ENCODE results near the gene PLPPR4. TPM values are rescaled to one million over a fixed set of nuclear protein-coding genes. Genes with fewer than 3 reads are reported as not detected.

Gene PLPPR4
- total RNA-seq, 2 donors from 2014 or later: not detected

- peaks cover 4% of the 10 kb centered on the region for H3K9me3 Mint-ChIP-seq
- no peaks in the 10 kb centered on the region for H3K36me3 Mint-ChIP-seq (ENCODE audit: low read depth)
- no peak overlapping the region for H3K27ac Mint-ChIP-seq
- ATAC-seq (replicated peaks): no peak
- peaks cover 3% of the 10 kb centered on the region for H3K27me3 Mint-ChIP-seq
- no peak overlapping the region for H3K4me3 Mint-ChIP-seq
- no peaks in the 10 kb centered on the region for H3K4me1 Mint-ChIP-seq
Measured at GRCh38 chr1:99292886-99293285, 28.6 kb downstream of the PLPPR4 start.

- no peak overlapping the region for H3K27ac Mint-ChIP-seq
- ATAC-seq (replicated peaks): peak; percentile 62
Measured at GRCh38 chr1:99297923-99298322, 33.6 kb downstream of the PLPPR4 start.

GRCh38 chr1:99304725-99305282 lies 40.5 kb downstream of the PLPPR4 start:
- H3K9me3 Mint-ChIP-seq: peaks cover 5% of the 10 kb centered on the region
- H3K4me3 Mint-ChIP-seq: no peak overlapping the region
- H3K36me3 Mint-ChIP-seq (ENCODE audit: low read depth): no peaks in the 10 kb centered on the region
- no peaks in the 10 kb centered on the region for H3K4me1 Mint-ChIP-seq
- no peaks in the 10 kb centered on the region for H3K27me3 Mint-ChIP-seq
- no peak for ATAC-seq (replicated peaks)
- no peak overlapping the region for H3K27ac Mint-ChIP-seq

More at GRCh38 chr1:99297923-99298322, 33.6 kb downstream of the PLPPR4 start:
- Mint-ChIP-seq H3K4me1 (no peaks in the 10 kb centered on the region), H3K9me3 (peaks cover 2% of the 10 kb centered on the region), H3K36me3 (ENCODE audit: low read depth) (no peaks in the 10 kb centered on the region), H3K27me3 (no peaks in the 10 kb centered on the region), H3K4me3 (no peak overlapping the region)

DNA sequence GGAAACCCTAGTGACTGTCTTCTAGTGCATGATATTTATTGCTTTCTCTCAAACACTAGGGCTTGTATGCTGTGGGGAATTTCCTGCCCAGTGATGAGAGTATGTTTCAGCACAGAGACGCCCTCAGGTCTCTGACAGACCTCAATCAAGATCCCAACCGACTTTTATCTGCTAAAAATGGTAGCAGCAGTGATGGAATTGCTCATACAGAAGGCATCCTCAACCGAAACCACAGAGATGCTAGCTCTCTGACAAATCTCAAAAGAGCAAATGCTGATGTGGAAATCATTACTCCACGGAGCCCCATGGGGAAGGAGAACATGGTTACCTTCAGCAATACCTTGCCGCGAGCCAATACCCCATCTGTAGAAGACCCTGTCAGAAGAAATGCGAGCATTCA lies 41.3 kb downstream of the PLPPR4 start:
- peaks cover 5% of the 10 kb centered on the region for H3K9me3 Mint-ChIP-seq
- no peaks in the 10 kb centered on the region for H3K4me1 Mint-ChIP-seq
- ATAC-seq (replicated peaks): peak; percentile 16
- H3K27me3 Mint-ChIP-seq: no peaks in the 10 kb centered on the region
- H3K36me3 Mint-ChIP-seq (ENCODE audit: low read depth): no peaks in the 10 kb centered on the region
- no peak overlapping the region for H3K4me3 Mint-ChIP-seq
- no peak overlapping the region for H3K27ac Mint-ChIP-seq

DNA sequence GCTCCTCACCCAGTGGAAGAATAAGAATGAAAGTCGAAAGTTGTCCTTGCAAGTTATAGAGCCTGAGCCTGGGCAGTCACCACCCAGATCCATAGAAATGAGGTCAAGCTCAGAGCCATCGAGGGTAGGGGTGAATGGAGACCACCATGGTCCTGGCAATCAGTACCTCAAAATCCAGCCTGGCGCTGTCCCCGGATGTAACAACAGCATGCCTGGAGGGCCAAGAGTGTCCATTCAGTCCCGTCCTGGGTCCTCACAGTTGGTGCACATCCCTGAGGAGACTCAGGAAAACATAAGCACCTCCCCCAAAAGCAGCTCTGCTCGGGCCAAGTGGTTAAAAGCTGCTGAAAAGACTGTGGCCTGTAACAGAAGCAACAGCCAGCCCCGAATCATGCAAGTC lies 41.8 kb downstream of the PLPPR4 start:
- no peak for ATAC-seq (replicated peaks)
- H3K4me1 Mint-ChIP-seq: no peaks in the 10 kb centered on the region
- H3K9me3 Mint-ChIP-seq: peaks cover 5% of the 10 kb centered on the region

DNA sequence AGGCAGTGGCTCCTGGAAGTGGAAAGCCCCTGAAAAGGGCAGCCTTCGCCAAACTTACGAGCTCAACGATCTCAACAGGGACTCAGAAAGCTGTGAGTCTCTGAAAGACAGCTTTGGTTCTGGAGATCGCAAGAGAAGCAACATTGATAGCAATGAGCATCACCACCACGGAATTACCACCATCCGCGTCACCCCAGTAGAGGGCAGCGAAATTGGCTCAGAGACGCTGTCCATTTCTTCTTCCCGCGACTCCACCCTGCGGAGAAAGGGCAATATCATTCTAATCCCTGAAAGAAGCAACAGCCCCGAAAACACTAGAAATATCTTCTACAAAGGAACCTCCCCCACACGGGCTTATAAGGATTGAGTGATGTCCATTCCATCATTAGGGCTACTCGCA lies 42.4 kb downstream of the PLPPR4 start:
- no peak for ATAC-seq (replicated peaks)
- Mint-ChIP-seq H3K27ac (no peak overlapping the region), H3K36me3 (ENCODE audit: low read depth) (no peaks in the 10 kb centered on the region), H3K4me1 (no peaks in the 10 kb centered on the region), H3K9me3 (peaks cover 5% of the 10 kb centered on the region), H3K27me3 (no peaks in the 10 kb centered on the region), H3K4me3 (no peak overlapping the region)

More for the DNA sequence above, 41.8 kb downstream of the PLPPR4 start:
- Mint-ChIP-seq H3K4me3 (no peak overlapping the region), H3K27ac (no peak overlapping the region), H3K36me3 (ENCODE audit: low read depth) (no peaks in the 10 kb centered on the region), H3K27me3 (no peaks in the 10 kb centered on the region)

DNA sequence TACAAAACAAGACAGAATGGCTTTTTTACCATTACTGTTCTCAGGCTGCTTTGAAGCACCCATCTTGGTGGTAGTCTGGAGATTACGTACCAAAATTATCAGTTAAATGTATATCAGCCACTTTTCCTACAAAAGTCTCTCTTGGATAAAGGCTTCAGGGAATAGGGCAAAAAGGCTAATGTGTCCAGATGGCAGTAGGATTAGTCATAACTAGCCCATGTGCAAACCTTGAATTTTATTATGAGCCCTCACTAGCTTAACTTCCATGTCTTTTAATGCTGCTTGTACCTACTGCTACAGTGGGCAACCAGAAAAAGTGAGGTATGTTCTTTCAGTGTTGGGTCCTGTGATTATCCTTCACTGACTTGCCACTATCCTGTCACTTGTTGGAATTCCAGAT lies 51.0 kb downstream of the PLPPR4 start:
- no peak overlapping the region for H3K27ac Mint-ChIP-seq
- no peak for ATAC-seq (replicated peaks)
- no peak overlapping the region for H3K4me3 Mint-ChIP-seq

GRCh38 chr1:99326215-99326949 lies 62.1 kb downstream of the PLPPR4 start:
- no peaks in the 10 kb centered on the region for H3K4me1 Mint-ChIP-seq
- no peaks in the 10 kb centered on the region for H3K36me3 Mint-ChIP-seq (ENCODE audit: low read depth)
- H3K4me3 Mint-ChIP-seq: no peak overlapping the region
- H3K27ac Mint-ChIP-seq: no peak overlapping the region
- H3K27me3 Mint-ChIP-seq: peaks cover 5% of the 10 kb centered on the region
- no peaks in the 10 kb centered on the region for H3K9me3 Mint-ChIP-seq
- no peak for ATAC-seq (replicated peaks)

More for the DNA sequence above, 51.0 kb downstream of the PLPPR4 start:
- no peaks in the 10 kb centered on the region for H3K4me1 Mint-ChIP-seq
- no peaks in the 10 kb centered on the region for H3K9me3 Mint-ChIP-seq
- H3K27me3 Mint-ChIP-seq: no peaks in the 10 kb centered on the region
- no peaks in the 10 kb centered on the region for H3K36me3 Mint-ChIP-seq (ENCODE audit: low read depth)

DNA sequence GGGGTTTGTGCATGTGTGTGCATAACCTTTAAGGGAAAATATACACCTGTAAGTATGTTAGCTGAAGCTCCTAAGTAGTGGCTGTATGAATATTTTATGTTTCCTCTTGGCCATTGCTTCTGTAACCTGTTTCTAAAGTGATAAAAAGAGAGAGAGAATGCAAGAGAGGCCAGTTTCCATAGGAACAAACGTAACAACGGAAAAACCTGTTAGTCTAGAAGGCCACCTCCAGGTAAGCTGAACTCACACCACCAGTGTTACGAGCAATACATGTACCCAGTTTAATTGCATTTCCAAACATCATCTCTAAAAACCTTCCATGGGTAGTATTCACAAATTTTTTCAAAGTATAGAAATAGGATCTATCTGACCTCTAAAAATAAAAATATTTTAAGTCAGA lies 63.1 kb downstream of the PLPPR4 start:
- no peak overlapping the region for H3K4me3 Mint-ChIP-seq
- peaks cover 5% of the 10 kb centered on the region for H3K27me3 Mint-ChIP-seq
- H3K4me1 Mint-ChIP-seq: no peaks in the 10 kb centered on the region
- H3K27ac Mint-ChIP-seq: no peak overlapping the region
- no peak for ATAC-seq (replicated peaks)
- no peaks in the 10 kb centered on the region for H3K36me3 Mint-ChIP-seq (ENCODE audit: low read depth)
- no peaks in the 10 kb centered on the region for H3K9me3 Mint-ChIP-seq

DNA sequence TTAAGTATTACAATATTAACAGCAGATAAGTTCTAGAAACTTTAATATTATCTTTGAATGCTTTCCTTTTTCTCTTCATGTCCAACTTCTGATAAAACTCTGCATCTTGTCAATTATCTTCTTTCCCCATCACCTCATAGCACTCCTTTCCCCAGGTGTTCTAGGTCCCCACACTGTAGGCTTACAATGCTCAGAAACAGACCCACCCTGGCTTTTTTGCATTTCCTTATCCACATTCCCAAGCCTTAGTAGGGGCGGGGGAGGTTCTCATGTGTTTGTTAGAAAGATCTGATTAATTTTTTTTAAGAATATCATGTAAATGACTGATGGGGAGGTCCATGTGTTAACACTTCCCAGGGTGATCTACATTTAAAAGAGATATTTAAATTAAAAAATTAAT lies 63.9 kb downstream of the PLPPR4 start:
- Mint-ChIP-seq H3K4me1 (no peaks in the 10 kb centered on the region), H3K27me3 (peaks cover 5% of the 10 kb centered on the region), H3K27ac (no peak overlapping the region), H3K4me3 (no peak overlapping the region), H3K36me3 (ENCODE audit: low read depth) (no peaks in the 10 kb centered on the region), H3K9me3 (no peaks in the 10 kb centered on the region)
- no peak for ATAC-seq (replicated peaks)

DNA sequence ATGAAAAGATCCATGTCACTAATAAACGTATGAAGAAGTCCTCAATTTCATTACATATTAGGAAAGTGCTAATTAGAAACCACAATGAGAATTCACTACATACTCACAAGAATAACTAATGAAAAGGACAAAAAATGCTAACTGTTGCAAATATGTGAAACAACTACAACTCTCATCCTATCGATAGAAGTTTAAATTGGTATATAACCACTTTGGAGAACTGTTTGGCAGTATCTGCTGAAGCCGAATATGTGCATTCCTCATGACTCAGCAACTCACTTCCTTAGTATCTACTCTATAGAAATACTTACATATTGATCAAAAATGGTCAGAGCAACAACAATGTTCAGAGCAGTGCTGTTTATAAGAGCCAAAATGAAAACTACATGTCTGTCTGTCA lies 66.8 kb downstream of the PLPPR4 start:
- Mint-ChIP-seq H3K27ac (no peak overlapping the region), H3K9me3 (no peaks in the 10 kb centered on the region), H3K36me3 (ENCODE audit: low read depth) (no peaks in the 10 kb centered on the region), H3K4me3 (no peak overlapping the region), H3K4me1 (no peaks in the 10 kb centered on the region), H3K27me3 (no peaks in the 10 kb centered on the region)
- ATAC-seq (replicated peaks): no peak

GRCh38 chr1:99331636-99332035 lies 67.3 kb downstream of the PLPPR4 start:
- Mint-ChIP-seq H3K4me3 (no peak overlapping the region), H3K36me3 (ENCODE audit: low read depth) (no peaks in the 10 kb centered on the region), H3K27ac (no peak overlapping the region), H3K9me3 (no peaks in the 10 kb centered on the region), H3K4me1 (no peaks in the 10 kb centered on the region), H3K27me3 (no peaks in the 10 kb centered on the region)
- no peak for ATAC-seq (replicated peaks)

DNA sequence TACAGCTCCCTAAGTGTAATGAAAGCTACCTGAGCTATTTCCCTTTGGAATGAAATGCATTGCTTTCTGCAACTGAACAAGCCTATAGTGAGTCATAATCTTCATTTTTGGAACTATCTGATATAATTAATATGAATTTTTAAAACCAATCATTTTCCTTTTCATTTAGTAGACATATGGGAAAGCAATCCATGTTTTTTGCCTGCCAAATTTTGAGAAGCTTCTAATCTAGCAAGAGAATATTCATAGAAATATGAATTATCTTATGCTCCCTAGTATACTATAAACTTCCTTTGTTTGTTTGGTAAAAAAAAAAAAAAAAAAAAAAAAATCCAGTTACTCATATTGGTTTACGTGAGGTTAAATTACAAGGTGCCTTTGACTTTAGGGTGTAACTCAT lies 68.3 kb downstream of the PLPPR4 start:
- H3K36me3 Mint-ChIP-seq (ENCODE audit: low read depth): no peaks in the 10 kb centered on the region
- H3K4me1 Mint-ChIP-seq: no peaks in the 10 kb centered on the region

DNA sequence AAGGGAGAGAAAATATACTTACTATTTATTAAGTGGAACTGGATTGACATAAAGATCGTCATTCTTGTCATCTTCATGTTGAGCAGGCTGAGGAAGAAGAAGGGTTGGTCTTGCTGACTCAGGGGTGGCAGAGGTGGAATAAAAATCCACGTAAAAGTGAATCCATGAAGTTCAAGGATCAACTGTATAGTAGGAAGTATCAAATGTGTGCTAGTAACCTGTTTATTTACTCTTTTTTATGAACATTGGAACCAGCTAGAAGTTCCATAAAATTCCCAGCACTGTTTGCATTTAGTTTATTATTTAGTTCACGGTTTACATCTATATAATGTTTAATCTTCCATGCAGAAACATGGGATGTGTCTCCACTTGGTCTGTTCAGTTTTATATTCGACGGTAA lies 70.7 kb downstream of the PLPPR4 start:
- H3K4me3 Mint-ChIP-seq: no peak overlapping the region
- H3K36me3 Mint-ChIP-seq (ENCODE audit: low read depth): no peaks in the 10 kb centered on the region
- H3K4me1 Mint-ChIP-seq: no peaks in the 10 kb centered on the region
- H3K27ac Mint-ChIP-seq: no peak overlapping the region
- H3K27me3 Mint-ChIP-seq: no peaks in the 10 kb centered on the region
- H3K9me3 Mint-ChIP-seq: no peaks in the 10 kb centered on the region
- ATAC-seq (replicated peaks): no peak

More for the DNA sequence above, 68.3 kb downstream of the PLPPR4 start:
- no peak overlapping the region for H3K27ac Mint-ChIP-seq
- no peak for ATAC-seq (replicated peaks)
- no peaks in the 10 kb centered on the region for H3K9me3 Mint-ChIP-seq
- no peaks in the 10 kb centered on the region for H3K27me3 Mint-ChIP-seq
- no peak overlapping the region for H3K4me3 Mint-ChIP-seq

DNA sequence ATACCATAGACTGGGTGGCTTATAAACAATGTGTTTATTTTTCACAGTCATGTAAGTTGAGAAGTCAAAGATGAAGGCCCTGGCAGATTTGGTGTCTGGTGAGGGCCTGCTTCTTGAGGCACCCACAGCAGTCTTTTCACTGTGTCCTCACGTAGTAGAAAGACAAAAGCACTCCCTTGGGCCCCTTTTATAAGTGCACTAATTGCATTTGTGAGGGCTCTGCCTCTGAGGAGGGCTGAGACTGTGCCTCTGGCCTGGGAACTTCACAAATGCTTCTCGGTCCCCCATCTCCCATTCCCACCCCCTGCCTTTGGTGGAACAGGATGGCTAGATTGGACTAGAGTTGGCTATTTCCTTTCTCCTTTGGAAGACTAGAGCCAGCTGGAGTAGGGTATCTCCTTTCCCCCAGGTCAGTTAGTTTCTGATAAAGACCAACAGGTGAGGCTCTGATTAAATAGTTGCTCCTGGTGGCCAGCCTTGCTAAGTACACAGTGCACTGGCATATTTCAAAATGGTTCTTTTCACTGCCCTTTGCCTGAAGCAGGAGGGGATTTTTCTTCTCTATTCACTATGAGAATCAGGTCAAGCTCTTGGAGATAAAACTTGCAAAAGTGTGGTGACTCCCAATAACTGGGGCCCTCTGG lies 82.9 kb downstream of the PLPPR4 start:
- peaks cover 2% of the 10 kb centered on the region for H3K9me3 Mint-ChIP-seq
- no peak overlapping the region for H3K4me3 Mint-ChIP-seq
- H3K4me1 Mint-ChIP-seq: no peaks in the 10 kb centered on the region
- H3K27ac Mint-ChIP-seq: no peak overlapping the region
- no peaks in the 10 kb centered on the region for H3K36me3 Mint-ChIP-seq (ENCODE audit: low read depth)
- H3K27me3 Mint-ChIP-seq: peaks cover 10% of the 10 kb centered on the region
- ATAC-seq (replicated peaks): no peak

All from activated T-helper 17 cell treated with anti-CD3 and anti-CD28 coated beads, Interleukin-2, amount 50 U/mL, for 72 hours (primary cell).